ENCODE measurements around the gene DNASE1L3.

- TF ChIP-seq POLR2AphosphoS5 (IDR thresholded peaks at IDR 0.05; ENCODE audit: low read depth, low read length) (no peak), POLR2A (IDR thresholded peaks at IDR 0.05; ENCODE audit: control extremely low read depth in 1 of 2, low read depth in 2 of 2, low read length in 2 of 2) (no peak), TBP (IDR thresholded peaks at IDR 0.05; ENCODE audit: low read depth, low read length) (no peak), RXRA (IDR thresholded peaks at IDR 0.05; ENCODE audit: insufficient read depth, low read depth, low read length) (no peak), ATF2 (IDR thresholded peaks at IDR 0.05; ENCODE audit: low read length) (no peak), GTF2F1 (IDR thresholded peaks at IDR 0.05; ENCODE audit: borderline replicate concordance, low read depth, low read length) (no peak), ZNF274 (IDR thresholded peaks at IDR 0.05; ENCODE audit: borderline replicate concordance, extremely low read depth, low read length) (no peak), RBBP5 (IDR thresholded peaks at IDR 0.05; ENCODE audit: borderline replicate concordance, low read depth, low read length) (no peak), TAF1 (IDR thresholded peaks at IDR 0.05; ENCODE audit: low read depth, low read length) (no peak), CBX5 (IDR thresholded peaks at IDR 0.05; ENCODE audit: low read depth, low read length) (no peak), TEAD4 (IDR thresholded peaks at IDR 0.05; ENCODE audit: low read depth, low read length) (no peak), HDAC2 (IDR thresholded peaks at IDR 0.05; ENCODE audit: borderline replicate concordance in 1 of 2, low read depth in 2 of 2, low read length in 2 of 2) (no peak)
- TF ChIP-seq, protein P1, sequence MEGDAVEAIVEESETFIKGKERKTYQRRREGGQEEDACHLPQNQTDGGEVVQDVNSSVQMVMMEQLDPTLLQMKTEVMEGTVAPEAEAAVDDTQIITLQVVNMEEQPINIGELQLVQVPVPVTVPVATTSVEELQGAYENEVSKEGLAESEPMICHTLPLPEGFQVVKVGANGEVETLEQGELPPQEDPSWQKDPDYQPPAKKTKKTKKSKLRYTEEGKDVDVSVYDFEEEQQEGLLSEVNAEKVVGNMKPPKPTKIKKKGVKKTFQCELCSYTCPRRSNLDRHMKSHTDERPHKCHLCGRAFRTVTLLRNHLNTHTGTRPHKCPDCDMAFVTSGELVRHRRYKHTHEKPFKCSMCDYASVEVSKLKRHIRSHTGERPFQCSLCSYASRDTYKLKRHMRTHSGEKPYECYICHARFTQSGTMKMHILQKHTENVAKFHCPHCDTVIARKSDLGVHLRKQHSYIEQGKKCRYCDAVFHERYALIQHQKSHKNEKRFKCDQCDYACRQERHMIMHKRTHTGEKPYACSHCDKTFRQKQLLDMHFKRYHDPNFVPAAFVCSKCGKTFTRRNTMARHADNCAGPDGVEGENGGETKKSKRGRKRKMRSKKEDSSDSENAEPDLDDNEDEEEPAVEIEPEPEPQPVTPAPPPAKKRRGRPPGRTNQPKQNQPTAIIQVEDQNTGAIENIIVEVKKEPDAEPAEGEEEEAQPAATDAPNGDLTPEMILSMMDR (IDR thresholded peaks at IDR 0.05; ENCODE audit: control extremely low read depth in 1 of 3, insufficient read depth in 1 of 3, low read depth in 1 of 3, low read length in 3 of 3) = no peak
These were observed 31.3 kb downstream of the DNASE1L3 start for GRCh38 chr3:58179235-58180098.

All from H1 (cell line).